Common myeloid progenitor, CD34-positive (primary cell): ENCODE measurements around the gene MFSD11.
"Not testable (repeated sequence)": the region's sequence is repeated elsewhere in the genome, so short reads cannot be mapped to it uniquely, and the experiment has no call there.

Source experiments
- CTCF ChIA-PET: fragments of 350-600 bp; sonication (Branson Sonifier 250); formaldehyde crosslinking; loops from one replicate; lab custom pipeline; 2021; ENCODE audit warnings: antibody characterized with exemption; lab: Charles Lee
- POLR2A ChIA-PET: fragments of 350-600 bp; sonication (Branson Sonifier 250); formaldehyde crosslinking; loops from one replicate; lab custom pipeline; 2021; ENCODE audit warnings: antibody characterized with exemption; lab: Charles Lee
- DNase-seq, 3 donors: peaks; one replicate each; pipeline versions ENCODE4 v3.0.0 to v3.0.0-alpha.2; 2013
- H3K27ac ChIP-seq, 2 experiments: 1 replicate in 1 of 2; 2 replicates in 1 of 2; pipeline ENCODE4 v1.7.0; 2013; ENCODE audit warnings: inconsistent platforms in 2 of 2, low read length in 2 of 2, mild to moderate bottlenecking in 2 of 2, low read depth in 1 of 2, moderate library complexity in 1 of 2; ENCODE audit not compliant: severe bottlenecking in 2 of 2, insufficient read depth in 1 of 2, poor library complexity in 1 of 2
- H3K27me3 ChIP-seq, 5 experiments: replicated peaks in 2 of 5; 1 replicate in 3 of 5; 2 replicates in 2 of 5; pipeline versions ENCODE4 v1.6.1 to v1.7.0; 2013; ENCODE audit warnings: low read length in 4 of 5, mild to moderate bottlenecking in 2 of 5, moderate library complexity in 2 of 5, inconsistent platforms in 1 of 5; ENCODE audit not compliant: insufficient read depth in 5 of 5, control insufficient read depth in 4 of 5
- H3K36me3 ChIP-seq, 4 experiments: 1 replicate in 2 of 4; 2 replicates in 2 of 4; pipeline versions ENCODE4 v1.6.1 to v1.7.0; 2013; ENCODE audit warnings: low read length in 3 of 4, control low read depth in 1 of 4, mild to moderate bottlenecking in 1 of 4; ENCODE audit not compliant: control insufficient read depth in 4 of 4, insufficient read depth in 4 of 4
- H3K4me1 ChIP-seq, 4 experiments: 1 replicate in 3 of 4; 2 replicates in 1 of 4; pipeline versions ENCODE4 v1.6.1 to v1.7.1; 2013; ENCODE audit warnings: low read length in 3 of 4, mild to moderate bottlenecking in 3 of 4, control low read depth in 1 of 4, inconsistent platforms in 1 of 4, moderate library complexity in 1 of 4; ENCODE audit not compliant: control insufficient read depth in 4 of 4, insufficient read depth in 4 of 4; ENCODE audit errors: control extremely low read depth in 1 of 4
- H3K4me3 ChIP-seq, 7 experiments: 1 replicate in 4 of 7; 2 replicates in 3 of 7; pipeline versions ENCODE4 v1.5.1 to v1.7.0; 2013; ENCODE audit warnings: mild to moderate bottlenecking in 7 of 7, low read length in 6 of 7, moderate library complexity in 6 of 7, inconsistent platforms in 2 of 7, low read depth in 2 of 7, control low read depth in 1 of 7; ENCODE audit not compliant: insufficient read depth in 4 of 7, control insufficient read depth in 1 of 7; ENCODE audit errors: extremely low read depth in 1 of 7
- H3K9me3 ChIP-seq, 5 experiments: 1 replicate in 4 of 5; 2 replicates in 1 of 5; pipeline versions ENCODE4 v1.6.1 to v1.7.1; 2013; ENCODE audit warnings: low read length in 4 of 5, mild to moderate bottlenecking in 2 of 5, inconsistent platforms in 1 of 5, low read depth in 1 of 5, moderate library complexity in 1 of 5; ENCODE audit not compliant: control insufficient read depth in 4 of 5, insufficient read depth in 2 of 5; ENCODE audit errors: control extremely low read depth in 1 of 5
- WGBS: methylation state at CpG from one replicate; pipeline ENCODE4 v1.1.5; 2013; ENCODE audit not compliant: insufficient coverage; 5-methylcytosine and 5-hydroxymethylcytosine counted together

The MFSD11 gene

GRCh38 chr17:76696763-76697701 lies 40.9 kb upstream of the MFSD11 start:
- Histone ChIP-seq H3K4me3 (no peak overlapping the region), H3K36me3 (no peaks in the 10 kb centered on the region), H3K27me3 (no peaks in the 10 kb centered on the region), H3K4me1 (no peaks in the 10 kb centered on the region), H3K27ac (no peak overlapping the region), H3K9me3 (no peaks in the 10 kb centered on the region)
- DNase-seq, result no peak
- ChIA-PET CTCF (interaction anchor here (0.9 to 1.7 kb wide), 5 partner anchors 8 to 73 kb away, joined by 3 to 8 read pairs (median 3); no protein-coding TSS in a partner anchor), POLR2A (no interaction called here)
- WGBS, result 94% methylated on average over 24 of the region's 25 CpGs

GRCh38 chr17:76697702-76698465 lies 40.0 kb upstream of the MFSD11 start:
- H3K27ac ChIP-seq, result no peak overlapping the region
- H3K4me3 ChIP-seq, result no peak overlapping the region
- ChIA-PET POLR2A (no interaction called here), CTCF (interaction anchor here (0.9 to 1.7 kb wide), 3 partner anchors 14 to 74 kb away, joined by 3 to 8 read pairs (median 3); no protein-coding TSS in a partner anchor)
- no peaks in the 10 kb centered on the region for H3K9me3 ChIP-seq
- DNase-seq, result no peak
- H3K36me3 ChIP-seq, result no peaks in the 10 kb centered on the region
- 95% methylated on average over 14 of the region's 17 CpGs for WGBS
- no peaks in the 10 kb centered on the region for H3K27me3 ChIP-seq
- H3K4me1 ChIP-seq, result no peaks in the 10 kb centered on the region

GRCh38 chr17:76698466-76698977 lies 39.4 kb upstream of the MFSD11 start:
- H3K36me3 ChIP-seq, H3K27me3 ChIP-seq, H3K9me3 ChIP-seq, POLR2A ChIA-PET, H3K4me3 ChIP-seq, H3K4me1 ChIP-seq, H3K27ac ChIP-seq, DNase-seq: not testable (repeated sequence)
- WGBS, result 91% methylated on average over 6 of the region's 7 CpGs
- CTCF ChIA-PET, result interaction anchor here (1.1 to 1.7 kb wide), 2 partner anchors 13 to 15 kb away, joined by 3 to 8 read pairs; no protein-coding TSS in a partner anchor

GRCh38 chr17:76700270-76700616 lies 37.7 kb upstream of the MFSD11 start:
- H3K4me1 ChIP-seq, result peaks cover 0 to 4% (median 3%) of the 10 kb centered on the region in 4 experiments
- ChIA-PET POLR2A (no interaction called here), CTCF (interaction anchor here (1.0 kb wide), 1 partner anchor 12 kb away, joined by 4 read pairs; no protein-coding TSS in a partner anchor)
- 95% methylated on average over 8 of the region's 8 CpGs for WGBS
- no peaks in the 10 kb centered on the region for H3K27me3 ChIP-seq
- no peak overlapping the region for H3K4me3 ChIP-seq
- H3K36me3 ChIP-seq, result no peaks in the 10 kb centered on the region
- no peak for DNase-seq
- no peak overlapping the region for H3K27ac ChIP-seq
- no peaks in the 10 kb centered on the region for H3K9me3 ChIP-seq

DNA sequence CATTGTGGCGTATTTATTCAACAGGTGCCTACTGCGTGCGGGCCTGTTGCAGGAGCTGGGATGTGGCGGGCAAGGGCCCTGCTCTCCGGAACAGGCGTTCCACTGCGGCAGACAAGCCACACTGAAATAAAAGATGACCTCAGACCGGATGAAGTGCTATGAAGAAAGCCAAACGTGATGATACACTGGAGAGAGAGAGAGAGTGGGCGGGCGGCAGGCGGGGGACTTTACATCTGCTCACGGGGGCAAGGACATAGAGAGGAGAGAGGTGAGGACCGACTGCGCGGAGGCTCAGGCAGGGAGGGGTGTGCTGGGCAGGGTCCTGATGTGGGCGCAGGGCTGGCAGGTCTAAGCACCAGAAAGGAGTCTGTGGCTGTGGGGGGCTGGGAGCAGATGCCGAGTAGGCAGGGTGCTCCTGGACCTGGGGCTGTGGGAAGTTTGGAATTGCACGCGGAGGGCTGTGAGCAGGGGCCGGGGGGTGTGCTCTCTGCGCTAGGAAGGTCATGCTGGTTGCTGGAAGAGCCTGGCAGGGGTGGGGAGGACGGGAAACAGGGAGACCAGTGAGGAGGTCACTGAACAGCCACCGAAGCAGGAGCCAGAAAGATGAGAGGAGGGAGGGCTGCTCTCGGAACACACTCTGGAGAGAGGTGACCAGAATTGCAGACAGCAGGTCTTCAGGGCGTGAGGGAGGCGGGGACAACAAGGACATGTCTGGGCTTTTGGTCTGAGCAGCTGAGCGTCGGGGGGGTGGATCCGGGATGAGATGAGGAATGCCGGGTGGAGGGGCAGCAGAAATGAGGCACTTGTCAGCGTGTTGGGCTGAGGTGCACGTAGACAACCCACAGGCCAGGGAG lies 37.1 kb upstream of the MFSD11 start:
- no peaks in the 10 kb centered on the region for H3K27me3 ChIP-seq
- CTCF ChIA-PET, result interaction anchor here (0.8 to 1.2 kb wide), 2 partner anchors 19 to 199 kb away, joined by 3 to 4 read pairs; no protein-coding TSS in a partner anchor
- POLR2A ChIA-PET, result interaction anchor here (0.6 kb wide), 1 partner anchor 215 kb away, joined by 3 read pairs; no protein-coding TSS in a partner anchor
- no peaks in the 10 kb centered on the region for H3K9me3 ChIP-seq
- no peak overlapping the region for H3K4me3 ChIP-seq
- H3K4me1 ChIP-seq, result peaks cover 0 to 4% (median 3%) of the 10 kb centered on the region in 4 experiments
- 93% methylated on average over 26 of the region's 33 CpGs for WGBS
- DNase-seq, result no peak
- no peaks in the 10 kb centered on the region for H3K36me3 ChIP-seq
- no peak overlapping the region for H3K27ac ChIP-seq

DNA sequence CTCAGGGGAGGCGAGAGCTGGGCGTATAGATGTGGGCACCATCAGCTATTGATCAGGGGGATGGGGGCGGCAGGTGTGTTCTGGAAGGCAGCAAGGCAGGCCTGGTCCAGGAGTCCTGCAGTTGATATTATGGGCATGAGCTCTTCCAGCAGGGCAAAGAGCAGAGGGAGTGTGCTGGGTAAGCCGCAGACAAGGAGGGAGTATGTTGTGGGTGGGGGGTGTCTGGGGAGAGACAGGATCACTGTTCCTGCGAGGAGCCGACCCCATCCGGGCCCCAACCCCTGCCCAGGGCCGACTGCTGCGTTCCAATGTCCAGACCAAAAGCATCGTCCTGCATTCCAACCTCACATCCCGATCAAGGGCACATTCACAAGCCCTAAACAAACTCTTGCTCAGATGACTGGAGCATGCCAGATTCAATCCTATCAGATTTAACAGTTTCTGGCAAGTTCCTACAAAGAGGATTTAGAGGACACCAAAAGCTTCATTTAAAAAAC lies 36.4 kb upstream of the MFSD11 start:
- WGBS, result 96% methylated on average over 5 of the region's 11 CpGs
- CTCF ChIA-PET, result interaction anchor here (0.8 to 1.2 kb wide), 3 partner anchors 10 to 199 kb away, joined by 3 to 4 read pairs (median 3); no protein-coding TSS in a partner anchor
- Histone ChIP-seq H3K27me3 (no peaks in the 10 kb centered on the region), H3K4me3 (no peak overlapping the region), H3K27ac (no peak overlapping the region), H3K9me3 (no peaks in the 10 kb centered on the region), H3K36me3 (no peaks in the 10 kb centered on the region), H3K4me1 (peaks cover 0 to 4% (median 3%) of the 10 kb centered on the region in 4 experiments)
- no peak for DNase-seq
- POLR2A ChIA-PET, result interaction anchor here (0.6 kb wide), 2 partner anchors 216 to 237 kb away, joined by 3 to 5 read pairs; no protein-coding TSS in a partner anchor
